Panc1 (cell line): ENCODE data around the gene MTUS2.

ENCODE experiments used
- CTCF ChIP-seq: fragments of 450-650 bp; IDR thresholded peaks from 2 replicates; pipeline ENCODE4 v1.5.1; 2017; ENCODE audit warnings: mild to moderate bottlenecking
- POLR2AphosphoS5 ChIP-seq: IDR thresholded peaks from 2 replicates; pipeline ENCODE4 v1.6.1; 2012; ENCODE audit warnings: mild to moderate bottlenecking, low read depth, low read length, moderate library complexity

GRCh38 chr13:29436291-29436690, 616.2 kb downstream of the MTUS2 start:
- TF ChIP-seq CTCF (no peak), POLR2AphosphoS5 (no peak)
